ENCODE data around the gene NAPEPLD. TPM values are rescaled to one million over a fixed set of nuclear protein-coding genes. Genes with fewer than 3 reads are reported as not detected.

Gene NAPEPLD
- polyA plus RNA-seq, 1 donor (not counting 4 experiments of a cell fraction or from before 2014, with no cell fraction given): 3.8 TPM

Other genes starting within 250 kb of the NAPEPLD start
- 0.05 to 0.28 TPM (median 0.20 TPM) in 3 replicates for gene LRRC17, start 236.1 kb downstream of the NAPEPLD start, polyA plus RNA-seq
- 0.19 to 0.24 TPM (median 0.20 TPM) in 3 replicates for gene FBXL13, start 74.3 kb downstream of the NAPEPLD start, polyA plus RNA-seq
- gene ARMC10, start 74.0 kb downstream of the NAPEPLD start, polyA plus RNA-seq: 27.4 to 47.1 TPM (median 31.6 TPM) in 3 replicates
- gene PMPCB, start 148.3 kb upstream of the NAPEPLD start, polyA plus RNA-seq: 43.6 to 79.2 TPM (median 61.2 TPM) in 3 replicates
- 14.2 to 25.8 TPM (median 17.6 TPM) in 3 replicates for gene DNAJC2, start 195.7 kb upstream of the NAPEPLD start, polyA plus RNA-seq
- gene PSMC2, start 198.5 kb upstream of the NAPEPLD start, polyA plus RNA-seq: 144 to 240 TPM (median 215 TPM) in 3 replicates